ENCODE measurements around the gene GPSM3.

GRCh38 chr6:32213649-32214048, 21.2 kb upstream of the GPSM3 start:
- TF ChIP-seq, protein P1, sequence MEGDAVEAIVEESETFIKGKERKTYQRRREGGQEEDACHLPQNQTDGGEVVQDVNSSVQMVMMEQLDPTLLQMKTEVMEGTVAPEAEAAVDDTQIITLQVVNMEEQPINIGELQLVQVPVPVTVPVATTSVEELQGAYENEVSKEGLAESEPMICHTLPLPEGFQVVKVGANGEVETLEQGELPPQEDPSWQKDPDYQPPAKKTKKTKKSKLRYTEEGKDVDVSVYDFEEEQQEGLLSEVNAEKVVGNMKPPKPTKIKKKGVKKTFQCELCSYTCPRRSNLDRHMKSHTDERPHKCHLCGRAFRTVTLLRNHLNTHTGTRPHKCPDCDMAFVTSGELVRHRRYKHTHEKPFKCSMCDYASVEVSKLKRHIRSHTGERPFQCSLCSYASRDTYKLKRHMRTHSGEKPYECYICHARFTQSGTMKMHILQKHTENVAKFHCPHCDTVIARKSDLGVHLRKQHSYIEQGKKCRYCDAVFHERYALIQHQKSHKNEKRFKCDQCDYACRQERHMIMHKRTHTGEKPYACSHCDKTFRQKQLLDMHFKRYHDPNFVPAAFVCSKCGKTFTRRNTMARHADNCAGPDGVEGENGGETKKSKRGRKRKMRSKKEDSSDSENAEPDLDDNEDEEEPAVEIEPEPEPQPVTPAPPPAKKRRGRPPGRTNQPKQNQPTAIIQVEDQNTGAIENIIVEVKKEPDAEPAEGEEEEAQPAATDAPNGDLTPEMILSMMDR (IDR thresholded peaks at IDR 0.05; ENCODE audit: low read length), result no peak
- no peak for TF ChIP-seq EZH2 (IDR thresholded peaks at IDR 0.05; ENCODE audit: borderline replicate concordance, low read length)

Data from OCI-LY1 (cell line).